Lower leg skin (tissue), 4 donors: ENCODE results near the gene KRTAP3-2. TPM values are rescaled to one million over a fixed set of nuclear protein-coding genes. Genes with fewer than 3 reads are reported as not detected.

Experiments used
- DNase-seq, 2 donors: peaks; one replicate each; pipeline ENCODE4 v3.0.0-alpha.2; 2019; ENCODE audit warnings: low spot score in 2 of 2
- H3K4me3 ChIP-seq: fragments of 200-600 bp; sonication (generic); 2 replicates; pipeline ENCODE4 v1.5.1; 2017; ENCODE audit warnings: mild to moderate bottlenecking, low read depth; ENCODE audit not compliant: poor library complexity, severe bottlenecking
- CTCF ChIP-seq, 3 donors: fragments of 450-650 bp; IDR thresholded peaks; one replicate each; pipeline ENCODE4 v1.5.1; 2016; ENCODE audit warnings: antibody characterized with exemption in 3 of 3, mild to moderate bottlenecking in 3 of 3, moderate library complexity in 2 of 3
- POLR2A ChIP-seq, 2 donors: fragments of 450-650 bp; IDR thresholded peaks; one replicate each; pipeline ENCODE4 v1.6.1; 2016 to 2017; ENCODE audit warnings: antibody characterized with exemption in 2 of 2, mild to moderate bottlenecking in 1 of 2, moderate library complexity in 1 of 2
- WGBS, 2 donors: methylation state at CpG; one replicate each; pipeline ENCODE4 v1.1.5; 2018; 5-methylcytosine and 5-hydroxymethylcytosine counted together
- intact Hi-C: fragments of 100-400 bp; cut with DNase I; formaldehyde crosslinking; loops from one replicate; pipeline ENCODE4 v1.15.0; 2023; ENCODE audit warnings: low total_unique reads
- total RNA-seq, 4 donors: library from RNA; depleted of rRNA; stranded (reverse); fragments of >200 nt; gene quantifications; one replicate each; pipeline ENCODE4 v1.1.0, GENCODE V29; 2016

Gene KRTAP3-2
- total RNA-seq, 4 donors from 2014 or later, result 84.1 TPM; not detected in 3

DNA sequence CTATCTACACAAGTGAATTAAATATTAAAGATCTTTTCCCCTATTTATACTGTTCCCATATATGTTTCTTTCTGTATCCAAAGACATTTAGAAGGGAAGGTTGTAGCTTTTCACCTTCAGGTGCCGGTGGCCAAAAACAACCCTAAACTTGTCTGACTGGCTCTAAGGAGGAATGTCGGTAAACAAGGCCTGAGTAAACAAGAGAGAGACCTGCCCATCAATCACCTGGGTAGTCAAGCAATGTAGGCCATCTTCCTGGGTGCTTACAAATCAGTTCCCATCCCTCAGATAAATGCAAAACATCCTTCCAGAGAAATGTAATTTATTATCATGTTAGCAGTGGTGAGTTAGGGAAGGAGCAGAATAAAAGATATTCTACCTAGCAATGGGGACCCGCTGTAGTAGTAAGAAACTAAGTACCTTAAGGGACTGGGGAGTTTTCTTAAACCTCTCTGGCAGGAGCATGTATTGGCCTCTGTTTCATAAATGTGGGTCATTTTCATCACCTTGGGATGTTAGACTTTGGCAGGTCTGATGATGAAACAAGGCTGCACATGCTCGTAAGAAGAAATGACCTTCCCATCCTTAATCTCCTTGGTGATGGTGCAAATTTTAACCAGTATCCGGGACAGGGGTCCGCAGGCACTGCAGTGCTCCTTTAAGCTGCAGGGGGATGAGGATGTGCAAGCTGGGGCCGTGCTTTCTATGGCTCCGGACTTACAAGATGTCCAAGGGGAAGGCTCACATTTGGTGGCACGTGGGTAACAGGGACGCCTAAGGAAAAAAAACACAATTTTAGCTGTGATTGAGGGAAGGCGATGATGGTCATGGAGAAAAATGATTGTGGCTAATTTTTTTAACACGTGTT is 41.4 kb downstream of the KRTAP3-2 start:
- H3K4me3 ChIP-seq, result no peak overlapping the region
- no peak for DNase-seq
- intact Hi-C loops, result no loop called here
- 79 to 84% methylated on average over 12 of the region's 12 CpGs for WGBS, 2 donors
- TF ChIP-seq CTCF (IDR thresholded peaks at IDR 0.05), result no peak

DNA sequence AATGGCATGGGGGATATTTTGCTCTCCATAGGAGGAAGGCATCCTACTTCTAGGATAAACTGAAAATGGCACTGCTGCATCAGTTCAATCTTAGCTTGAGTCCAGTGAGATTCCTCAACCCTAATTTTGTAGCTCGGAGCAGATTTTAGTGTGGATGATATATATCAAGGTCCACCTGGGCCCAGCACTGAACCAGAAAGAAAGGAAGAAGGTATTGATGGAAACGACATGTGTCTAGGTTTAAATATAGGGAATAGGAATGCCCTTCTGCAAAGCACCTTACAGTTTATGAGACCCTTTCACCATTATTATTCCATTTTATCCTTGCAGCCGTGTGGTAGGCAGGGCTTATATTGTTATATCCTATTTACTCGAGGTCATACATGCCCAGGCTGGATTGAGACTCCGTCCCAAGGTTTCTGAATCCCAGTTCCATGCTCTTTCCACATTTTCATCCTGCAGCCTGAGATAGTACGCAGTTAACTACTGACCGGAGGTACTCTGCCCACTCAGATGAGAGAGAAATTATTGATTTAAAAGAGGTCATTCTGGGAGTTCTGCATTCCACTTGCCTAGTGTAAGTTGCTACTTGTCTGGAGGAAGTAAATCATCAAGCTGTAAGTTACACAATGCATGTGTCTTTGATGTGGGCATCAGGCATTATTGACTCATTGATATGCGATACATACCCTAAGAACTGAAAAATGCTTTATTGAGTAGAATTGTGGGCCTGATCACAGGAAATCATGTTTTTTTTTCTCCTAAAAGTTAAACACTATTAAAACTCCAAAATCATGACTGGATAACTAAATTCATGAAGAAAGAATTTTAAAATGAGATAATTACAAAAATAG is 43.1 kb downstream of the KRTAP3-2 start:
- TF ChIP-seq CTCF (IDR thresholded peaks at IDR 0.05) (no peak), POLR2A (IDR thresholded peaks at IDR 0.05) (no peak)
- no peak for DNase-seq
- H3K4me3 ChIP-seq, result no peak overlapping the region
- 69 to 71% methylated on average over 8 of the region's 8 CpGs for WGBS, 2 donors
- intact Hi-C loops, result no loop called here

- TF ChIP-seq POLR2A (IDR thresholded peaks at IDR 0.05), result no peak
- no peak for TF ChIP-seq CTCF (IDR thresholded peaks at IDR 0.05)
- H3K4me3 ChIP-seq, result no peak overlapping the region
- WGBS, 2 donors, result 35 to 44% methylated on average over 2 of the region's 2 CpGs
- DNase-seq, result no peak
- intact Hi-C loops, result no loop called here
Observed at GRCh38 chr17:40953881-40954280, 45.8 kb downstream of the KRTAP3-2 start.

- intact Hi-C loops, result no loop called here
- WGBS, 2 donors, result 19 to 30% methylated on average over 1 of the region's 1 CpG
- no peak overlapping the region for H3K4me3 ChIP-seq
- DNase-seq, result no peak
- TF ChIP-seq POLR2A (IDR thresholded peaks at IDR 0.05), result no peak
- no peak for TF ChIP-seq CTCF (IDR thresholded peaks at IDR 0.05)
Observed at GRCh38 chr17:40952661-40953060, 47.0 kb downstream of the KRTAP3-2 start.

DNA sequence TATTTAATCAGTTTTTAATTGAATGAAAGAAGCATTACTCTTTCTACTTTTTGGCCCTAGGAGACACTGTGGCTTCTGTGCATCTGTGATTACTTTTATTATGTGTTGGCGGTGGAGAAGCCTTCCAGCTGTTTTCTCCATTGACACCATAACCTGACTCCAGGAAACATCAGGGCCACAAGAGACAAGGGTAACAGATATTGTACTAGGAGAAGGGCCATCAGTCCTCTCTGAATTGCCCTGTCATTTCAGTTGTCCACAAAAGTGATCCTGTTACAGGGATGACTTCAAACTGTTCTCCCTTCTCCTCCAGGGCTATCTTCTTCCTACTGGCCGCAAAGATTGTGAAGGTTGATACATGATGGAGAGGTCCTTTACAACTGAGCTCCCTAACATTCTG is 47.6 kb downstream of the KRTAP3-2 start:
- intact Hi-C loops, result no loop called here
- no peak for DNase-seq
- no peak overlapping the region for H3K4me3 ChIP-seq
- TF ChIP-seq CTCF (IDR thresholded peaks at IDR 0.05), result no peak
- no peak for TF ChIP-seq POLR2A (IDR thresholded peaks at IDR 0.05)
- WGBS, 2 donors, result 71 to 88% methylated on average over 2 of the region's 2 CpGs
